ENCODE measurements around the gene CCDC77. TPM values are rescaled to one million over a fixed set of nuclear protein-coding genes. Genes with fewer than 3 reads are reported as not detected.

The CCDC77 gene
- total RNA-seq, 1 donor: 8.4 TPM

GRCh38 chr12:490260-490659, 88.8 kb downstream of the CCDC77 start:
- Histone ChIP-seq H3K9me3 (ENCODE audit: low read depth, low read length) (no peaks in the 10 kb centered on the region), H3K4me1 (ENCODE audit: insufficient read depth, low read length) (no peaks in the 10 kb centered on the region)

More at GRCh38 chr12:490260-490659, 88.8 kb downstream of the CCDC77 start:
- H3K4me3 ChIP-seq (ENCODE audit: low read length): no peak overlapping the region
- peaks cover 8% of the 10 kb centered on the region for H3K27me3 ChIP-seq (ENCODE audit: insufficient read depth, low read length)

Other genes with a start within 250 kb of the CCDC77 start
- 0.73 TPM for gene SLC6A12, start 187.5 kb upstream of the CCDC77 start, total RNA-seq
- not detected for gene SLC6A13, start 138.8 kb upstream of the CCDC77 start, total RNA-seq
- 123 TPM for gene KDM5A, start 12.3 kb upstream of the CCDC77 start, total RNA-seq
- gene B4GALNT3, start 58.3 kb downstream of the CCDC77 start, total RNA-seq: 0.10 TPM